AG09309 (cell line): ENCODE measurements around the gene MND1.

ENCODE experiments used
- DNase-seq: peaks from one replicate; pipeline ENCODE4 v3.0.0-alpha.2; 2010; ENCODE audit warnings: low read depth
- H3K4me3 ChIP-seq: 2 replicates; pipeline ENCODE4 v1.5.1; 2011; ENCODE audit warnings: mild to moderate bottlenecking, low read depth, low read length, moderate library complexity; ENCODE audit not compliant: control insufficient read depth
- CTCF ChIP-seq: IDR thresholded peaks from 2 replicates; pipeline ENCODE4 v1.5.1; 2011; ENCODE audit warnings: mild to moderate bottlenecking, low read depth, low read length, inconsistent platforms; ENCODE audit not compliant: insufficient read depth, control insufficient read depth; ENCODE audit errors: missing control alignments

Gene MND1

GRCh38 chr4:153365003-153365402 is 20.5 kb downstream of the MND1 start:
- H3K4me3 ChIP-seq = no peak overlapping the region
- TF ChIP-seq CTCF = no peak
- no peak for DNase-seq

- TF ChIP-seq CTCF = no peak
- no peak for DNase-seq
- no peak overlapping the region for H3K4me3 ChIP-seq
Measured at GRCh38 chr4:153366486-153366885, 22.0 kb downstream of the MND1 start.

DNA sequence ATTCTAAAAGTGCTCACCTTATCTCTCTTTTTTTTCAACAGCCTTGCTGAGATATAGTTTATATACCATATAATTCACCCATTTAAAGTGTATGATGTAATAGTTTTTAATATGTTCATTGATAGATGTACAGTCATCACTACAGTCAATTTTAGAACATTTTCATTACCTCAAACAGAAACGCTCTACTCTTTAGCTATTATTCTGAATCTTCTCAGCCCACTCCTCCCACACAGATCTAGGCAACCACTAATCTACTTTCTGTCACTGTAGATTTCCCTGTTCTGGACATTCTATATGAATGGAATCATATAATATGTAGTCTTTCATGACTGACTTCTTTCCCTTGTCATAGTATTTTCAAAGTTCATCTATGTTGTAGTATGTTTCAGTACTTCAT is 22.6 kb downstream of the MND1 start:
- no peak for TF ChIP-seq CTCF
- no peak for DNase-seq
- no peak overlapping the region for H3K4me3 ChIP-seq

- H3K4me3 ChIP-seq = no peak overlapping the region
- DNase-seq = no peak
- no peak for TF ChIP-seq CTCF
Measured at GRCh38 chr4:153369021-153369420, 24.5 kb downstream of the MND1 start.

- H3K4me3 ChIP-seq = no peak overlapping the region
- no peak for TF ChIP-seq CTCF
- no peak for DNase-seq
Measured at GRCh38 chr4:153371701-153372234, 27.3 kb downstream of the MND1 start.

GRCh38 chr4:153372967-153373562 is 28.6 kb downstream of the MND1 start:
- TF ChIP-seq CTCF = no peak
- no peak overlapping the region for H3K4me3 ChIP-seq
- no peak for DNase-seq

DNA sequence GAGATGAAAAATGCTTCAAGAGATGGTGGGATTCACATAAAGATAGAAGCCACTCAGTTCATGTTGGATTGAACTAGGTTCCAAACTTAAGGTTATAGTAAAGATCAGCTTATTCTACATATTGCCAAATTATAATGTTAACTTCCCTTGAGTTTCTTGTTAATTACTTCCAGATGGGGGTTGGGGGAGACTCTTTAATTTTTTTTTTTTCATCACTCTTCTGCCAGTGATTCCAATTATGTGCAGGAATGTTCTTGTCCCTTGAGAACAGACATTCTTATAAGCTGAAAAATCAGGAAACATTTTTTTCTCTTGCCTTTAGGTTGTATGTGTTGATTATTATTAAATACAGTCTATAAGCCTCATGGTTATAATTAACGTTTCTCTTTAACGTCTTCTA is 30.0 kb downstream of the MND1 start:
- no peak for TF ChIP-seq CTCF
- no peak for DNase-seq
- H3K4me3 ChIP-seq = no peak overlapping the region
